ENCODE results near the gene ANKLE2. TPM values are rescaled to one million over a fixed set of nuclear protein-coding genes. Genes with fewer than 3 reads are reported as not detected.

The ANKLE2 gene
- total RNA-seq (2021; fragmentation: NEBNext Ultra II Directional; extraction: Animal tissue kit (Norgen Biotek cat#: 25700)) (58.2 and 64.9 TPM in 2 replicates), polyA plus RNA-seq (2011; rRNA removed) (41.0 and 56.0 TPM in 2 replicates), polyA minus RNA-seq (2011; rRNA and poly(A)+ RNA removed) (207 and 235 TPM in 2 replicates)
- polyA plus RNA-seq (2011; cell fraction: cytosol; rRNA removed): 71.0 TPM
- 214 TPM for polyA plus RNA-seq (2011; cell fraction: nucleus; rRNA removed)
- 49.1 to 68.0 TPM (median 59.0 TPM) in 4 replicates for polyA plus RNA-seq (2012, experiment 1 of 2)
- 11.9 TPM for polyA plus RNA-seq (2012, experiment 2 of 2)
- polyA plus RNA-seq (2013, experiment 1 of 2): 40.9 TPM
- 40.7 TPM for polyA plus RNA-seq (2013, experiment 2 of 2)
- polyA minus RNA-seq (2011; cell fraction: cytosol; rRNA and poly(A)+ RNA removed): 59.2 TPM
- polyA minus RNA-seq (2011; cell fraction: nucleus; rRNA and poly(A)+ RNA removed): 148 TPM
- long read RNA-seq, experiment 1, full-length matches to known transcripts: 9 of 31 reads
- long read RNA-seq, experiment 1, partial matches to known transcripts: 11 of 31 reads
- long read RNA-seq, experiment 1, other reads (novel, unspliced or antisense): 11 of 31 reads
- long read RNA-seq, experiment 2, transcript ANKLE2-208 (3 exons, 3,302 nt): major isoform, 6 of 35 reads
- long read RNA-seq, experiment 2, partial matches to known transcripts: 1 of 35 reads
- long read RNA-seq, experiment 2, other reads (novel, unspliced or antisense): 28 of 35 reads

GRCh38 chr12:132761032-132761920 lies at the start of gene ANKLE2:
ANKLE2 (minus strand) TSS chr12:132761832; CDS start chr12:132761798, 34 bp downstream.
- no peak for TF ChIP-seq ASH2L (IDR thresholded peaks at IDR 0.05; ENCODE audit: low read length)
- TF ChIP-seq POLR2A (IDR thresholded peaks at IDR 0.05; ENCODE audit: control extremely low read depth in 1 of 2, low read depth in 2 of 2, low read length in 2 of 2): peak in 1 of 2 experiments; percentile 18; a peak in 1 of 3 replicates
- TF ChIP-seq PHF8 (conservative IDR thresholded peaks at IDR 0.05; ENCODE audit: low read depth, low read length): peak; percentile 64
- 0 out of 2 replicates have a peak, but pooled peaks have one; percentile 21 for TF ChIP-seq TAF1 (IDR thresholded peaks at IDR 0.05; ENCODE audit: low read depth, low read length)
- H4K5ac ChIP-seq (ENCODE audit: insufficient read length, low read depth, low read length): peak within 1 kb of the TSS; percentile 90
- H3K27ac ChIP-seq (ENCODE audit: low read depth, low read length): peak within 1 kb of the TSS; percentile 83
- peaks cover 7% of the 10 kb centered on the region; the same call in 1 of the 2 replicates for H3K23me2 ChIP-seq (ENCODE audit: low read depth, low read length)
- 3% methylated on average over 35 of the region's 97 CpGs; no CpG with 5 or more reads in 1 of the 2 experiments for WGBS, 2 experiments (ENCODE audit: extremely low coverage in 1 of 2, insufficient coverage in 1 of 2, insufficient read length in 1 of 2, insufficient replicate concordance in 2 of 2, low coverage in 1 of 2, low lambda C conversion rate in 2 of 2, missing lambda C conversion rate in 1 of 2)
- no peaks in the 10 kb centered on the region for H3K9me3 ChIP-seq (ENCODE audit: insufficient read depth in 2 of 2, low read depth in 1 of 2, low read length in 1 of 2)
- H3K79me2 ChIP-seq (ENCODE audit: control insufficient read depth in 1 of 2, insufficient read depth in 2 of 2, low read length in 2 of 2): peaks cover 21 to 50% of the 10 kb centered on the region in 2 experiments
- H3K9ac ChIP-seq (replicated peaks in 1 of 4; ENCODE audit: extremely low read depth in 1 of 4, low read depth in 3 of 4, low read length in 3 of 4): peak within 1 kb of the TSS; percentile 79 to 99 (median 90)
- peaks cover 0 to 4% (median 3%) of the 10 kb centered on the region in 4 experiments; a peak in 5 of 7 replicates for H3K4me1 ChIP-seq (replicated peaks in 1 of 4; ENCODE audit: control insufficient read depth in 3 of 4, insufficient read depth in 4 of 4, low read length in 3 of 4)
- ChIA-PET POLR2A (ENCODE audit: partially characterized antibody) (interaction anchor here (0.6 to 3.7 kb wide), 9 partner anchors 9 to 123 kb away, joined by 3 to 30 read pairs (median 5); no protein-coding TSS in a partner anchor), CTCF (ENCODE audit: partially characterized antibody) (interaction anchor here (1.0 kb wide), 1 partner anchor 8 kb away, joined by 3 read pairs; no protein-coding TSS in a partner anchor)
- no peak for DNase-seq (ENCODE audit: low read depth in 1 of 2, low spot score in 2 of 2)
- H4K91ac ChIP-seq (replicated peaks; ENCODE audit: insufficient read length, low read length): peak within 1 kb of the TSS; percentile 54
- peak within 1 kb of the TSS; percentile 28 for H3K14ac ChIP-seq (ENCODE audit: insufficient read length)
- peak within 1 kb of the TSS; percentile 78; the same call in 1 of the 2 replicates for H3K18ac ChIP-seq (ENCODE audit: extremely low read depth, low read length)
- H2BK120ac ChIP-seq (replicated peaks; ENCODE audit: low read depth, low read length): no peak within 1 kb of the TSS
- H3K4me2 ChIP-seq (ENCODE audit: insufficient read depth in 1 of 2, low read depth in 2 of 2, low read length in 2 of 2): peak within 1 kb of the TSS; percentile 82 to 98
- no peak for FAIRE-seq
- peak within 1 kb of the TSS; percentile 83 for H3K56ac ChIP-seq (replicated peaks; ENCODE audit: insufficient read length, low read depth, low read length)
- peak within 1 kb of the TSS; percentile 78; the same call in 1 of the 2 replicates for H2BK5ac ChIP-seq (ENCODE audit: low read depth, low read length)
- H3K23ac ChIP-seq (ENCODE audit: insufficient read length): no peak within 1 kb of the TSS
- no peak within 1 kb of the TSS for H2BK20ac ChIP-seq (ENCODE audit: low read length)
- H3K27me3 ChIP-seq (replicated peaks in 1 of 4; ENCODE audit: control insufficient read depth in 3 of 4, extremely low read depth in 1 of 4, insufficient read depth in 3 of 4, low read length in 3 of 4): no peaks in the 10 kb centered on the region
- H2AFZ ChIP-seq (ENCODE audit: low read length): no peak within 1 kb of the TSS
- peaks cover 9 to 19% of the 10 kb centered on the region in 2 experiments for H4K20me1 ChIP-seq (replicated peaks in 1 of 2; ENCODE audit: control insufficient read depth in 1 of 2, insufficient read depth in 2 of 2, low read length in 2 of 2)
- H3K36me3 ChIP-seq (ENCODE audit: control insufficient read depth in 2 of 4, insufficient read depth in 4 of 4, low read length in 3 of 4): no peaks in the 10 kb centered on the region
- H3K4ac ChIP-seq (replicated peaks; ENCODE audit: insufficient read length, low read depth, low read length): no peak within 1 kb of the TSS
- peak within 1 kb of the TSS; percentile 82 to 100 (median 94) for H3K4me3 ChIP-seq (ENCODE audit: extremely low read depth in 1 of 4, insufficient read depth in 2 of 4, low read depth in 3 of 4, low read length in 4 of 4)
- no peak within 1 kb of the TSS for H2AK5ac ChIP-seq (ENCODE audit: low read depth, low read length)
- peak within 1 kb of the TSS; percentile 97 for H4K8ac ChIP-seq (ENCODE audit: extremely low read depth, insufficient read depth, low read length)
- no peak within 1 kb of the TSS; the same call in 1 of the 2 replicates for H2BK15ac ChIP-seq (ENCODE audit: low read length)
- H3K79me1 ChIP-seq (ENCODE audit: low read depth, low read length): peaks cover 5% of the 10 kb centered on the region; the same call in 1 of the 2 replicates
- H2BK12ac ChIP-seq (ENCODE audit: low read depth, low read length): no peak within 1 kb of the TSS

All from H1 (cell line).